Fibroblast of skin of scalp (primary cell): Measurements from ENCODE around the gene PDGFB.
"Not testable (repeated sequence)": the region's sequence is repeated elsewhere in the genome, so short reads cannot be mapped to it uniquely, and the experiment has no call there.

Experiments used
- DNase-seq: peaks from one replicate; pipeline ENCODE4 v3.0.0-alpha.2; 2013

PDGFB gene

DNA sequence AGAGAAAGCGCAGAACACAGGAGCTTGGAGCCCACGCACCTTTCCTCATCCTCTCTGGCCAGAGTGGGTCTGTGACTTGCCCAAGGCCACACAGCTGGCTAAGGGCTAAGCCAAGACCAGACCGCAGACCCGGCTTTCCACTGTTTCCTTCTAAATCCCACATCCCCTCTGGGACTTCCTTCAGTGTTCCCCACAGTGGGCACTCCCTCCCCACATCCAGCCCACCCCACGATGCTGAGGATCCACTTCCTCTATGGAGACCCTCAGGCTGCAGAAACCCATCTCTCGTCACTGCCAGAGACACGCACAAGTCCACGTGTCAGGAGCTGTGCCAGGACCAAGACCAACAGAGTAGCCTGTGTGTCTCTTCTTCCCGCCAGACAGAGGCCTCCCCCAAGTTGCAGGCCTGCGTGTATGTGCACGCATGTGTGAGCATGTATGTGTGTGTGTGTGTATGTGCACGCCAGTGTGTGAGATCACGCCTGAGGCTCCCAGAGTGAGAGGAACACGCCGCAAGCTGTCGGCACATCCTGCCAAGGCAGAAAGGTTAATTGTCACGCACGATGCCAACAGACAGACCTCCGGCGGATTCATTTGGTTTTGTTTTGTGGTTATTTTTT is 21.6 kb downstream of the PDGFB start:
- peak; percentile 34 for DNase-seq

- DNase-seq: no peak
Observed at GRCh38 chr22:39221999-39222686, 22.6 kb downstream of the PDGFB start.

DNA sequence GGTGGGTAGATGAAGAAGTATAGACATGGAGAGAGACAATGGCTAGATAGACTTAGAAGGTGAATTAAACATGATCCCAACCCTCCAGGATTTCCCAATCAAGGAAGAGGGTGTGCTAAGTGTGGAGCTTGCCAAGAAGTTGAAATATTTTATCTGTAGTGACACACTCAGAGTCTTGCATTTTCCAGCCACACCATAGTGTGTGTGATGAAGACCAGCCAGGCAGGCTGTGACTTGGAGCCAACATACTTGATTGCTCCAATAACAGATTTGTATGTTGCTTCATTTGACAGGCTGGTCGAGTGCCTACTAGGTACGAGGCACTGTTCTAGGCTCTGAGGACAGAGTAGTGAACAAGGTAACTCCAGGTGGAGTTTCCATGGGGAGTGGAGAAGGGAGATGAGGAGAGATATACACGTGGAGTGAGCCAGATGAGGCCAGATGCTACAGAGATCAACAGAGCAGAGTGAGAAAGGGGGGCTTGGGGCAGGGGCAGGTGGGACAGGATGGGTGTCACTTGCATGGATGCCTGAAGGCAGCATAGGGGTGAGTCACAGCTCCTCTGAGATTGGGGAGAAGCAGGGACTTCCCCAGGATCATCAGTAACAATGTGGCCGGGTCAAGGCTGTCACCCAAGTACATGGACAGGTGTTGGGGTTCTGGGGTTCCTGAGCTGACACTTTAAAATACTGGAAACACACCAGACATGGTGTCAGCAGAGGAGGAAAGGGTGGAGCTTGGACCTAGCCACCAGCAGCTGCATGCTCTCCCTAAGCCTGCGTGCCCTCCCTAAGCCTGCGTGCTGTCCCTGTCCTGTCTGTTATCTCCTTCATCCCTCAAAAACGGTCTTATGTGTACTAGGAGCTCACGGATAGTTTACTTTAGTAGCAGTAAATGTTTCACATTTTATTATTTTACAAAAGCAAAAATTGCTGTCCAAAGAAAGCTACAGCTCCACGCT is 23.6 kb downstream of the PDGFB start:
- no peak for DNase-seq

DNA sequence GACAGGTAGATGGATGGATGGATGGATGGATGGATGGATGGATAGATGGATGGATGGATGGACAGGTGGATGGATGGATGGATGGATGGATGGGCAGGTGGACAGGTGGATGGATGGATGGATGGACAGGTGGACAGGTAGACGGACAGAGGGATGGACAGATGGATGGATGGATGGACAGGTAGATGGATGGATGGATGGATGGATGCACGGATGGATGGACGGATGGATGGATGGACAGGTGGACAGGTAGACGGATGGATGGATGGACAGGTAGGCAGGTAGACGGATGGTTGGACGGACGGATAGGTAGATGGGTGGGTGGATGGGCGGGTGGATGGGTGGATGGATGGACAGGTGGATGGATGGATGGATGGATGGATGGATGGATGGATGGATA is 24.3 kb downstream of the PDGFB start:
- DNase-seq: no peak

- no peak for DNase-seq
Observed at GRCh38 chr22:39219071-39220039, 25.4 kb downstream of the PDGFB start.

- DNase-seq: not testable (repeated sequence)
Observed at GRCh38 chr22:39218432-39218831, 26.4 kb downstream of the PDGFB start.

DNA sequence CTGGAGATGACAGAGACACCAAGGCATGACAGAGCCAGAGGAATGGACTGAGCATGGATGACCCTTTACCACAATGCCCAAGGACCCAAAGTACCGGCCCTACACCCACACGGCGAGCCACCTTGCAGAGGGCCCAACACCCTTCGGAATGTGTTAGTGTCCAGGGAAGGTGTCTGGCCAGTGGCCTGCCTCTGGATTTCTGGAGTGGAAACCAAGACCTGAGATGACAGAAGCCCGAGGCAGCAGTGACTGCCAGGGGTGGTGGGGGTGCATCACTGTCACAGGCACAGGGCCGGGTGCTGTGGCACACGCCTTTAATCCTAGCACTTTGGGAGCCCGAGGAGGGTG is 28.7 kb downstream of the PDGFB start:
- no peak for DNase-seq

DNA sequence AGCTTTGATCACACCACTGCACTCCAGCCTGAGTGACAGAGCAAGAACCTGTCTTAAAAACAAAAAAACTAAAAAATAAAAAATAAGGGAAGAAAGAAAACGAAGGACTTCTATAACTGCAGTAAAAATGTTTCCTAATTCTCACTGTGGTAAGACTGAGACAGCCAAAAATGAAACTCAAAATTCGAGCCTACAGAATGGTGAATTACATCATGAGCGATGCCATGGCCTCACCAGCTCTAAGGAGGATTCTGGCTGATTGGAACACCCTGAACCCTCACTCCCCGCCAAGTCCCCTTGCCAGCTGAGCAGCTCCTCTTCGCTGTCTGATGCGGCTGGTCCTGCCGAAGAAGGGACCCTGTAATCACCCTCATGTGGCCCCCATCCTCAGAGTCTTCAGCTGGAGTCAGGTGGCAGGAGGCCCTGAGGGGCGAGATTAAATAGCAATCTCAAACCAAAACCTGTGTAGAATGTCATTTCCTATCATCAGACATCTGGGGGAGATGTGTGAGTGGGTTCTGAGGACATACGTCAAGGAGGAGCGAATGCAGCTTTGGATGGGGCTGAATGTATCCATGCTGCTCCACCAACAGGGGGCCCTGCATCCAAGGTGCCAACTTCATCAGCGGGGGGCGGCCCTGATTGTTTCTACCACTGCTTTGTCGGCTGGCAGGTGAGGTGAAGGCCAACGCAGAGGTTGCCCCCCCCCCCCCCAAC is 29.2 kb downstream of the PDGFB start:
- no peak for DNase-seq

DNA sequence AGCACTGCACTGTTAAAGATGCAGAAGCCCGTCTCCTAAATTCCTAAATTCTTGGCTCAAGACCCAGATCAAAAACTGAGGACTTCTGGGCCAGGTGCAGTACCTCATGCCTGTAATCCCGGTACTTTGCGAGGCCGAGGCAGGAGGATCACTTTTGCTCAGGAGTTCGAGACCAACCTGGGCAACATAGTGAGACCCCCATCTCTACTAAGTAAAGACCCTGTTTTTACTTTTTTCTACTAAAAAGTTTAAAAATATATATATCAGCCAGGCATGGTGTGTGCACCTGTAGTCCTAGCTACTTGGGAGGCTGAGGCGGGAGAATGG is 29.7 kb downstream of the PDGFB start:
- no peak for DNase-seq

GRCh38 chr22:39214383-39215069 is 30.3 kb downstream of the PDGFB start:
- DNase-seq: no peak

DNA sequence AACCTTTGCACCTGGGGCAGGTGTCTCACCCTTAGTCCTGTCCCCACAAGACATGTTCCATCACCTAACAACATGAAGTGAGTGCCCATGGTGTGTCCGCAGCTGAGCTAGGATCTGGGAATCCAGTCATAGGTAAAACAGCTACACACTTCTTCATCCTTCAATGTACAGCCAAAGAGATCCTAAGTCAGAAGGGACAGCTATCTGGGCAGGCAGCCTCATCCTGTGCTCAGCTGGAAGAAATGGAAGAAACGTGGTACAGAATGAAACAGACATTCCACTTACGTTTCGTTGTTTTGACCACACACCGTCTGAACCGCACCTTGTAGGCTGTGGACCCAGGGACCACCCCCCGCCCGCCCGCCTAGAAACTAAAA is 30.8 kb downstream of the PDGFB start:
- no peak for DNase-seq

DNA sequence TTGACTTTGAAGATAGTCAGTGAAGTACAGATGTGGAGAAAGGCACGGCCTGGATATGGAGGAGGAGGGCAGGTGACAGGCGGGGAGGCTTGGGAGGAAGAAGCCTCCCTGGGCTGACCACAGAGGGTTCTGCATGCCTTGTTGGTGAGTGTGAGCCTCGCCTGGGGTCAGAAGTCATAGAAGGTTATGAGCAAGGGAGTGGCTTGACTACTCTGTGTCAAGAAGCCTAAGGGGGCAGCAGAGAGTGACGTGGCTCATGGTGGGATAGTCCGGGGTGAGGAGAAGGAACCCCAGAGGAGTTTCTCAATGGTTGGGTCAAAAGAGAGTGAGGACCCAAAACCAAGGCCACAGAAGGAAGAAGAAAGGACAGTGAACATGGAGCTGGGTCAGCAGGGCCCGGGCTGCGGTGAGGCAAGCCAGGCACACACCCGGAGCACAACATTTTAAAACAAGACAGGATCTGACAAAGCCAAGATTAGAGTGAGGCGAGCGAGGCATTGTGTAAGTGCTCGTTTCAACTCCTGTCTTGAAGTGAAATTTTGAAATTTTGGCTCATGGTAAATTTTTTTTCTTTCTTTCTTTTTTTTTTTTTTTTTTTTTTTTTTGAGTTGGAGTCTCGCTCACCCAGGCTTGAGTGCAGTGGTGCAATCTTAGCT is 31.9 kb downstream of the PDGFB start:
- DNase-seq: no peak

- no peak for DNase-seq
Observed at GRCh38 chr22:39209756-39210155, 35.0 kb downstream of the PDGFB start.

DNA sequence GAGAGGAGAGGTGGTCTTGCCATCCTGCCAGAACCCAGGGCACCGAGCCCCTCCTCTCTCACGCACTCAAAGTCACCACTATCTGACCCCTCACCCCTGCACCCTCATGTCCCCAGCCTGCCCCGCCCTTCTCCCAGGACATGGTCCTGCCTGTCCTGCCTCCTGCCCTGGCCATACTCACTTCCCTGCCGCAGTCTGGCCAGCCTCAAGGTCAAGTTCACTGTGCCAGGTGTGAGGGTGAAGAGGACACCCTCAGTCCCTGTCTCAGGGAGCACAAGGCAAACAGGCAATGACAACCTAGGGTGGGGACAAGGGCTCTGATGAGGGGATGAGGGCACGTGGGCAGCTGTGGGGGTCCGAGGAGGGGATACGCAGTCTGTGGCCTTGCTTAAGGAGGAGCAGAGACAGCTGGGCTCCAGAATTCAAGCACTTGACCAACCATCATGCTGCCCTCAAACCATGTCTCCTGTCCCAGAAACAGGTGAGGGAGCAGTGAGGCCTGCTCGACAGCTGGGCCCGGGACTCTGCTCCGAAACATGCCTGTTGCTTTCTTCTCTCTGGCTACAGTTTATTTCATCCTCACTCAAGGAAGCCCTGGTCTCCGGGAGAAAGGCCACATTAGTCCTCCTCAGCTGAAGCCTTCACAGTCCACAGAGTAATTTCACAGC is 36.6 kb downstream of the PDGFB start:
- DNase-seq: no peak

DNA sequence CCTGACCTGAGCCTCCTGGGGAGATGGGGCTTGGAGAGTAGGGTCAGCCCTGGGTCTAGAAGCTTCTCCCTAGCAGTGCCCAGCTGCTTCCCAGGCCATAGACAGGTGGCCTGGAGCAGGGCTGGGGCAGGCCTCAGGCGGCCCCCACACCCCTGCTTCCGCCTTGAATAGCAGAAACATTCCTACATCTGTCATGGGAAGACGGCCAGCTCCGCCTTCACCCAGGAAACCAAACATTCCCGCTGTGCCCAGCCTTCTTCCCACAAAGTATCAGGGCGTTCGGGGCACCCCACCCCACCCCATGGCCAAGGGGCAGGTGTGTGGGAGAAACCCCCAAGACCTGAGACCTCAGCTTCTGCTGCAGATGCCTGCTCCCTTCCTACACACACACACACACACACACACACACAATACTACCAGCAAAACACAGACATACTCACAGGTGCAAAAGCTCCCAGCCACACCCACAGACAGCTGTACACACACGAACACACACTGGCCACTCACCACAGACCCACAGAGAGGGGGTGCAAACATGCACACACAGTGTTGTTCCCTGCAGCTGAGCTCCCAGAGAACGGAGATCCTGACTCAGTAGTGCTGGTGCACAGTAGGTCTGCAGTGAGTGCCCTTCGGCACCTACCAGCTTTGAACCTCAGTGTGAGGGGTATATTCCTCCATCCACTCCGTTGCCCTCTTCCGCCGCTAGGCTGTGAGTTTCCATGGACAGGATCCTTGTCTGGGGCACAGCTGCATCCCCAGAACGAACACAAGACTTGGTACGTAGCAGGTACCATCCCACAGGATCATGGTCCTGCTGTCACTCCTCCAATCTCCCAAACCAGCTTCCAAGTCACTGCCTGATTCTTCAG is 37.4 kb downstream of the PDGFB start:
- no peak for DNase-seq

DNA sequence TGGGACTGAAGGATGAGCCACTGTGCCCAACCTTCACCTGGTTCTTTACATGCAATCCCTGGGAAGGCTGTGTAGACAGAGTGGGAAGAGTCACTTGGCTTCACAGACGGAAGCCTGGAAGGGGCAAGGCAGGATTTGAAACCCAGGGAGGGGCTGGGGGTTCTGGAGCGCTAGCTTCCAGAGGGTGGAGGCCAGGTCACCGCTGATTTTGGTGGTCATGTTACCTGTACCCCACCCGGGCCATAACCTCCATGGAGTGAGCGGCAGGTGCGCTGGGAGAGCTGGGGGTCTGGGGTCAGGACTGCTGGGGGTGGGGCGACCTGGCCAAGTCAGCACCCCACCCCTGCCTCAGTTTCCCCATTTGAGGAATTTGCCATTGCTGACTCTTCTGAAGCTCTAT is 38.3 kb downstream of the PDGFB start:
- no peak for DNase-seq

DNA sequence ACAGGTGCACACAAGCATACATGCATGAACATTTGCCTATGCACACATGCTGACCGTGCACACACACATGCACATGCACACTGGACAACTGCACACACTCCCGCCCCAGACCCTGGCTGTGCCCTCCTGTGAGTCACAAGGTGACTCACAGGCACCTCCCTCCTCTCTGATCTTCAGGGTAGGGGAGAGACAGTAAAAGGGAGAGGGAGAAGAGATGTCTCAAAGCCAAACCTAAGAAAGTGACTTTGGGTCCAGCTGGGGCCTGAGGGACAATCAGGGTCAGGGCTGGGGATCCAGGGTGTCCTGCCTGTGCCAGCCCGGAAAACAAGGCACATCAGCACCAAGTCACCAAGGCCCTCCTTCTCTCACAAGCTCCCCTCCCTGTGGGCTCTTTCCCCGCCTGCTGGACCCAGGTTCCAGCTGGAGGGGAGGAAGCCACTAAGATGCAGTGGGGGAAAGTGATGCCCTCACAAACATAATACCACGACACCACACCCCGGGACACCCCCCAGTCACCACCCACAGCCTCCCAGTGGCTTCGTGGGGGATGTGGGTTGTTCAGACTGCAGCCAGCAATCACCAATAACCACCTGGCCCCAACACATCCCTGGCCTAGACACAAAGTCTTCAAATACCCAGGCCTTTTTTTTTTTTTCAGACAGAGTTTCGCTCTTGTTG is 39.3 kb downstream of the PDGFB start:
- DNase-seq: peak; percentile 62

DNA sequence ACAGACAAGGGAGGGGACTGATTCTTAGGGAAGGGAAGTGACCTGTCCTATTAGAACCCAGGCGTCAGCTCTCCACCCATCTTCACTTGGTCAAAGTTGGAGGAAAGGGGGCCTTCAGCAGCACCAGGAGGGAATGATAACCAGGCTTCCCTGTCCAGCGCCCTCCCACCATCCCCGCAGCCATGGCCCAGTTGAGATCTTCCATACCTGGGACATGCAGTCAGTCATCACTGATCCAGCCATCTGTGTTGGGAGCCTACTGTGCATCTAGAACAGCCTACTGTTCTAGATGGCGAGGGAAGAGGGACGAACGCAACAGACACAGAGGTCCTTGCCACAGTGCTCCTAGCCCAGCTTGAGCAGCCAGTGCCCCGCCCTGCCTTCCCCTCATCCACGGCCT is 40.6 kb downstream of the PDGFB start:
- DNase-seq: no peak

- DNase-seq: no peak
Observed at GRCh38 chr22:39197578-39197977, 47.2 kb downstream of the PDGFB start.
